ENCODE results near the gene ACAD10.
"Not testable (repeated sequence)": the region's sequence is repeated elsewhere in the genome, so short reads cannot be mapped to it uniquely, and the experiment has no call there.

ACAD10 gene

DNA sequence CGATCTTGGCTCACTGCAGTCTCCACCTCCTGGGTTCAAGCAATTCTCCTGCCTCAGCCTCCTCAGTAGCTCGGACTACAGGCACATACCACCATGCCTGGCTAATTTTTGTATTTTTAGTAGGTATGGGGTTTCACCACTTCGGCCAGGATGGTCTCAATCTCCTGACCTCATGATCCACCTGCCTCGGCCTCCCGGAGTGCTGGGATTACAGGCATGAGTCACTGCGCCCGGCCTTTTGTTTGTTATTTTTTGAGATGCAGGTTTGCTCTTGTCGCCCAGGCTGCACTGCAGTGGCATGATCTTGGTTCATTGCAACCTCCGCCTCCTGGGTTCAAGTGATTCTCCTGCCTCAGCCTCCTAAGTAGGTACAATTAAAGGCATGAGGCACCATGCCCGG is 33.5 kb downstream of the ACAD10 start:
- peaks cover 24 to 33% of the 10 kb centered on the region in 2 experiments; a peak in 2 of 3 replicates for H3K36me3 ChIP-seq (ENCODE audit: control insufficient read depth in 2 of 2, insufficient read depth in 1 of 2, low read length in 2 of 2)
- H3K4me1 ChIP-seq (ENCODE audit: control insufficient read depth, insufficient read depth, low read length); H3K9me3 ChIP-seq (ENCODE audit: control insufficient read depth, insufficient read depth, low read depth, low read length); H3K27ac ChIP-seq (ENCODE audit: extremely low read depth, low read depth, low read length); POLR2A ChIA-PET; CTCF ChIA-PET; H3K4me3 ChIP-seq (ENCODE audit: low read depth, low read length): not testable (repeated sequence)
- TF ChIP-seq GLIS1 (tag by site-specific recombination; IDR thresholded peaks at IDR 0.05) = peak; percentile 79
- TF ChIP-seq KLF8 (tag by site-specific recombination; IDR thresholded peaks at IDR 0.05) = 0 out of 2 replicates have a peak, but pooled peaks have one; percentile 16

DNA sequence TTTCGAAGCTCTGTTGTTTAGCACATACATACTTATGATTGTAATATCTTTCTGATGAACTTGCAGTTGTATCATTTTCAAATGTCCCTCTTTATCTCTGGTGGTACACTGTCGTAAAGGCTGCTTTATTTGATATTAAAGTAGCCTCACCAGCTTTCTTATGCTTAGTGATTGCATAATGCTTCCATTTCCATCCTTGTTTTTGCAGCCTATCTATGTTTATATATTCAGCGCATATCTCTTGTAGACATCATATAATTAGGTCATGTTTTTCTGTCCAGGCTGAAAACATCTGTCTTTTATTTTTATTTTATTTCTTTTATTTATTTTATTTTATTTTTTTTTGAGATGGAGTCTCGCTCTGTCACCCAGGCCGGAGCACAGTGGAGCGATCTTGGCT is 34.6 kb downstream of the ACAD10 start:
- CTCF ChIA-PET = interaction anchor here (0.6 kb wide), 2 partner anchors 34 to 224 kb away, joined by 3 read pairs; no protein-coding TSS in a partner anchor
- POLR2A ChIA-PET = no interaction called here
- TF ChIP-seq HOXC10 (CRISPR knock-in tag; IDR thresholded peaks at IDR 0.05) = no peak
- TF ChIP-seq MYNN (tag by site-specific recombination; IDR thresholded peaks at IDR 0.05; ENCODE audit: borderline replicate concordance) = no peak
- no peak for TF ChIP-seq GLI4 (tag by site-specific recombination; IDR thresholded peaks at IDR 0.05)
- no peak for TF ChIP-seq ZNF391 (tag by site-specific recombination; IDR thresholded peaks at IDR 0.05; ENCODE audit: borderline replicate concordance, low read depth)
- TF ChIP-seq ZNF629 (tag by site-specific recombination; IDR thresholded peaks at IDR 0.05) = no peak
- TF ChIP-seq ZNF785 (tag by site-specific recombination; IDR thresholded peaks at IDR 0.05) = no peak

DNA sequence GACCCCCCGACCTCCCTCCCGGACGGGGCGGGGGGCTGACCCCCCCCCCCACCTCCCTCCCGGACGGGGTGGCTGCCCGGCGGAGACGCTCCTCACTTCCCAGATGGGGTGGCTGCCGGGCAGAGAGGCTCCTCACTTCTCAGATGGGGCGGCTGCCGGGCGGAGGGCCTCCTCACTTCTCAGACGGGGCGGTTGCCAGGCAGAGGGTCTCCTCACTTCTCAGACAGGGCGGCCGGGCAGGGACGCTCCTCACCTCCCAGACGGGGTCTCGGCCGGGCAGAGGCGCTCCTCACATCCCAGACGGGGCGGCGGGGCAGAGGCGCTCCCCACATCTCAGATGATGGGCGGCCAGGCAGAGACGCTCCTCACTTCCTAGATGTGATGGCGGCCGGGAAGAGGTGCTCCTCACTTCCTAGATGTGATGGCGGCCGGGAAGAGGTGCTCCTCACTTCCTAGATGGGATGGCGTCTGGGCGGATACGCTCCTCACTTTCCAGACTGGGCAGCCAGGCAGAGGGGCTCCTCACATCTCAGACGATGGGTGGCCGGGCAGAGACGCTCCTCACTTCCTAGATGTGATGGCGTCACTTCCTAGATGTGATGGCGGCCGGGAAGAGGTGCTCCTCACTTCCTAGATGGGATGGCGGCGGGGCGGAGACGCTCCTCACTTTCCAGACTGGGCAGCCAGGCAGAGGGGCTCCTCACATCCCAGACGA is 38.0 kb downstream of the ACAD10 start:
- peaks cover 12% of the 10 kb centered on the region in 2 experiments; a peak in 2 of 3 replicates for H3K36me3 ChIP-seq (ENCODE audit: control insufficient read depth in 2 of 2, insufficient read depth in 1 of 2, low read length in 2 of 2)
- H3K4me3 ChIP-seq (ENCODE audit: low read depth, low read length); POLR2A ChIA-PET; H3K4me1 ChIP-seq (ENCODE audit: control insufficient read depth, insufficient read depth, low read length); H3K27ac ChIP-seq (ENCODE audit: extremely low read depth, low read depth, low read length); H3K9me3 ChIP-seq (ENCODE audit: control insufficient read depth, insufficient read depth, low read depth, low read length); CTCF ChIA-PET: not testable (repeated sequence)

More for the DNA sequence above, 34.6 kb downstream of the ACAD10 start:
- peaks cover 23 to 33% of the 10 kb centered on the region in 2 experiments; a peak in 2 of 3 replicates for H3K36me3 ChIP-seq (ENCODE audit: control insufficient read depth in 2 of 2, insufficient read depth in 1 of 2, low read length in 2 of 2)
- H3K9me3 ChIP-seq (ENCODE audit: control insufficient read depth, insufficient read depth, low read depth, low read length) = no peaks in the 10 kb centered on the region
- no peak overlapping the region for H3K4me3 ChIP-seq (ENCODE audit: low read depth, low read length)
- H3K4me1 ChIP-seq (ENCODE audit: control insufficient read depth, insufficient read depth, low read length) = no peaks in the 10 kb centered on the region
- H3K27ac ChIP-seq (ENCODE audit: extremely low read depth, low read depth, low read length) = no peak overlapping the region

DNA sequence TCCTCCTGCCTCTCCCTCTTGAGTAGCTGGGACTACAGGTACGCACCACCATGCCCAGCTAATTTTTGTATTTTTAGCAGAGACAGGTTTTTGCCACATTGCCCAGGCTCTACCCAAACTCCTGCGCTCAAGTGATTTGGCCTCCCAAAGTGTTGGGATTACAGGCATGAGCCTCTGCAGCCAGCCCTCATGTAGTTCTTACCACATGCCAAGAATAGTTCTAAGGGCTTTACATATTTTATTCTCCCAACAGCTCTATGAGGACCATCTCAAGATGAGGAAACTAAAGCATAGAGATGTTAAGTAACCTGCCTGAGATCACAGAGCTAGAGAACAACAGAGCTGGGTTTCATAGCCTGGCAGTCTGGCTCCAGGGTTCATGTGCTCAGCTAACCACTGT is 42.9 kb downstream of the ACAD10 start:
- Histone ChIP-seq H3K4me3 (ENCODE audit: low read depth, low read length) (no peak overlapping the region), H3K4me1 (ENCODE audit: control insufficient read depth, insufficient read depth, low read length) (no peaks in the 10 kb centered on the region; the same call in 1 of the 2 replicates), H3K36me3 (ENCODE audit: control insufficient read depth in 2 of 2, insufficient read depth in 1 of 2, low read length in 2 of 2) (peaks cover 0 to 15% of the 10 kb centered on the region in 2 experiments; a peak in 2 of 3 replicates), H3K9me3 (ENCODE audit: control insufficient read depth, insufficient read depth, low read depth, low read length) (no peaks in the 10 kb centered on the region), H3K27ac (ENCODE audit: extremely low read depth, low read depth, low read length) (no peak overlapping the region)
- TF ChIP-seq GLIS2 (tag by site-specific recombination; IDR thresholded peaks at IDR 0.05) (no peak), ZNF2 (tag by site-specific recombination; IDR thresholded peaks at IDR 0.05) (no peak), GLIS1 (tag by site-specific recombination; IDR thresholded peaks at IDR 0.05) (peak; percentile 75), ZNF155 (tag by site-specific recombination; IDR thresholded peaks at IDR 0.05) (no peak)
- ChIA-PET POLR2A (no interaction called here), CTCF (interaction anchor here (1.8 kb wide), 1 partner anchor 84 kb away, joined by 7 read pairs; no protein-coding TSS in a partner anchor)

DNA sequence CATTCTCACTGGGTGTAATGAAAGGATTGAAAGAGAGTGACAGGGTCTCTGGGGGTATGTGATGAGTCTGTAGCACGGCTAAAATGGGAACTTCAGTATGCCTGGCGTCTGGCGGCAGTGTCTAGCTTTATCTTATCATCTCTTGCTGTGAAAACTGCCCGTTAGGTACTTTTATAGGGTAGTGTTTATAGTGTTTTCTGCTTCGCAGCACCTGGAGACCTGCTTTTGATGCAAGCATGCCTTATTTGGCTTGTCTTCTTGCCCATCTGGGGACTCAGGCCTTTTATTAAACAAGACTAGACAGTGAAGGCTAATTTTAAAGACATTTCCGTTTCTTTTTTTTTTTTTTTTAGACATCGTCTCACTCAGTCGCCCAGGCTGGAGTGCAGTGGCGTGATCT is 44.6 kb downstream of the ACAD10 start:
- ChIA-PET POLR2A (interaction anchor here (0.7 kb wide), 1 partner anchor 10 kb away, joined by 13 read pairs; no protein-coding TSS in a partner anchor), CTCF (interaction anchor here (0.8 kb wide), 1 partner anchor 13 kb away, joined by 3 read pairs; no protein-coding TSS in a partner anchor)
- Histone ChIP-seq H3K4me1 (ENCODE audit: control insufficient read depth, insufficient read depth, low read length) (no peaks in the 10 kb centered on the region; the same call in 1 of the 2 replicates), H3K27ac (ENCODE audit: extremely low read depth, low read depth, low read length) (no peak overlapping the region), H3K9me3 (ENCODE audit: control insufficient read depth, insufficient read depth, low read depth, low read length) (no peaks in the 10 kb centered on the region), H3K4me3 (ENCODE audit: low read depth, low read length) (no peak overlapping the region), H3K36me3 (ENCODE audit: control insufficient read depth in 2 of 2, insufficient read depth in 1 of 2, low read length in 2 of 2) (peaks cover 0 to 17% of the 10 kb centered on the region in 2 experiments; a peak in 2 of 3 replicates)
- TF ChIP-seq KLF10 (tag by site-specific recombination; IDR thresholded peaks at IDR 0.05) = no peak
- no peak for TF ChIP-seq ZFHX2 (tag by site-specific recombination; conservative IDR thresholded peaks at IDR 0.05)
- TF ChIP-seq, protein P1, sequence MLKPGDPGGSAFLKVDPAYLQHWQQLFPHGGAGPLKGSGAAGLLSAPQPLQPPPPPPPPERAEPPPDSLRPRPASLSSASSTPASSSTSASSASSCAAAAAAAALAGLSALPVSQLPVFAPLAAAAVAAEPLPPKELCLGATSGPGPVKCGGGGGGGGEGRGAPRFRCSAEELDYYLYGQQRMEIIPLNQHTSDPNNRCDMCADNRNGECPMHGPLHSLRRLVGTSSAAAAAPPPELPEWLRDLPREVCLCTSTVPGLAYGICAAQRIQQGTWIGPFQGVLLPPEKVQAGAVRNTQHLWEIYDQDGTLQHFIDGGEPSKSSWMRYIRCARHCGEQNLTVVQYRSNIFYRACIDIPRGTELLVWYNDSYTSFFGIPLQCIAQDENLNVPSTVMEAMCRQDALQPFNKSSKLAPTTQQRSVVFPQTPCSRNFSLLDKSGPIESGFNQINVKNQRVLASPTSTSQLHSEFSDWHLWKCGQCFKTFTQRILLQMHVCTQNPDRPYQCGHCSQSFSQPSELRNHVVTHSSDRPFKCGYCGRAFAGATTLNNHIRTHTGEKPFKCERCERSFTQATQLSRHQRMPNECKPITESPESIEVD (tag by site-specific recombination; IDR thresholded peaks at IDR 0.05) = 0 out of 2 replicates have a peak, but pooled peaks have one; percentile 30
- TF ChIP-seq FEZF1 (tag by site-specific recombination; IDR thresholded peaks at IDR 0.05) = peak; percentile 33; the same call in 1 of the 2 replicates
- no peak for TF ChIP-seq ZNF529 (tag by site-specific recombination; IDR thresholded peaks at IDR 0.05; ENCODE audit: insufficient replicate concordance)
- TF ChIP-seq ZIC2 (tag by site-specific recombination; IDR thresholded peaks at IDR 0.05) = 0 out of 2 replicates have a peak, but pooled peaks have one; percentile 23
- TF ChIP-seq ZNF792 (tag by site-specific recombination; IDR thresholded peaks at IDR 0.05) = no peak
- no peak for TF ChIP-seq ZNF114 (tag by site-specific recombination; IDR thresholded peaks at IDR 0.05)
- no peak for TF ChIP-seq GLIS2 (tag by site-specific recombination; IDR thresholded peaks at IDR 0.05)
- TF ChIP-seq ZNF146 (tag by site-specific recombination; IDR thresholded peaks at IDR 0.05) = no peak

All from HEK293 (cell line).